OCI-LY7 (cell line): ENCODE results near the gene PHF13. TPM values are rescaled to one million over a fixed set of nuclear protein-coding genes. Genes with fewer than 3 reads are reported as not detected.

ENCODE experiments used
- BruUV-seq: library from RNA; stranded (reverse); fragments of 400-500 nt; replicated peaks from 2 replicates; lab custom pipeline; 2021; lab: Mats Ljungman, UMichigan
- CTCF ChIA-PET: fragments of 300-600 bp; sonication (Branson Sonifier 250); formaldehyde crosslinking; loops from one replicate; lab custom pipeline; 2022; ENCODE audit warnings: antibody characterized with exemption; ENCODE audit not compliant: unreplicated experiment; lab: Charles Lee
- POLR2A ChIA-PET: fragments of 300-600 bp; sonication (Branson Sonifier 250); formaldehyde crosslinking; loops from one replicate; lab custom pipeline; 2022; ENCODE audit warnings: antibody characterized with exemption; lab: Charles Lee
- DNase-seq: peaks from one replicate; pipeline ENCODE4 v3.0.0-alpha.2; 2015; ENCODE audit warnings: low spot score
- H2AFZ ChIP-seq: fragments of 200-600 bp; sonication (generic), shearing (Covaris generic); 2 replicates; pipeline ENCODE4 v1.6.1; 2014; ENCODE audit warnings: mild to moderate bottlenecking, antibody characterized with exemption, low read length, moderate library complexity
- H3K27ac ChIP-seq: fragments of 200-600 bp; sonication (generic); 2 replicates; pipeline ENCODE4 v1.5.1; 2014; ENCODE audit warnings: mixed run types, low read depth, mild to moderate bottlenecking, moderate library complexity, low read length, inconsistent platforms; ENCODE audit not compliant: poor library complexity, severe bottlenecking
- H3K36me3 ChIP-seq: fragments of 200-600 bp; sonication (generic); 2 replicates; pipeline ENCODE4 v1.6.1; 2014; ENCODE audit warnings: mild to moderate bottlenecking, antibody characterized with exemption, low read length, moderate library complexity, mixed read lengths; ENCODE audit not compliant: insufficient read depth
- H3K4me1 ChIP-seq: fragments of 200-600 bp; sonication (generic); 2 replicates; pipeline ENCODE4 v1.5.1; 2014; ENCODE audit warnings: mild to moderate bottlenecking, low read length; ENCODE audit not compliant: insufficient read depth, poor library complexity, severe bottlenecking
- H3K4me2 ChIP-seq: fragments of 200-600 bp; sonication (generic); 2 replicates; pipeline ENCODE4 v1.6.1; 2014; ENCODE audit warnings: mild to moderate bottlenecking, low read length
- H3K4me3 ChIP-seq: fragments of 200-600 bp; sonication (generic); 2 replicates; pipeline ENCODE4 v1.5.1; 2014; ENCODE audit warnings: mild to moderate bottlenecking, low read depth, low read length; ENCODE audit not compliant: poor library complexity, severe bottlenecking
- H3K79me2 ChIP-seq: fragments of 200-600 bp; sonication (generic); 2 replicates; pipeline ENCODE4 v1.6.1; 2016; ENCODE audit warnings: low read depth, mild to moderate bottlenecking, low read length, moderate library complexity, mixed read lengths; ENCODE audit not compliant: insufficient read depth
- H3K9me2 ChIP-seq: fragments of 200-600 bp; sonication (generic); 2 replicates; pipeline ENCODE4 v1.6.1; 2016; ENCODE audit warnings: mild to moderate bottlenecking, low read length, mixed read lengths; ENCODE audit not compliant: insufficient read depth
- H3K9me3 ChIP-seq: fragments of 200-600 bp; sonication (generic); 2 replicates; pipeline ENCODE4 v1.6.1; 2014; ENCODE audit warnings: mild to moderate bottlenecking, mixed run types, low read length, mixed read lengths
- H4K20me1 ChIP-seq: fragments of 200-600 bp; sonication (generic); 2 replicates; pipeline ENCODE4 v1.6.1; 2014; ENCODE audit warnings: mild to moderate bottlenecking, antibody characterized with exemption, low read length, moderate library complexity, mixed read lengths; ENCODE audit not compliant: insufficient read depth
- CTCF ChIP-seq: fragments of 200-600 bp; sonication (generic); conservative IDR thresholded peaks from 2 replicates; pipeline ENCODE4 v1.5.1; 2014; ENCODE audit warnings: mild to moderate bottlenecking, antibody characterized with exemption, low read length, moderate library complexity, mixed read lengths
- EZH2phosphoT487 ChIP-seq: fragments of 200-600 bp; sonication (generic); IDR thresholded peaks from 2 replicates; pipeline ENCODE4 v1.6.1; 2018; ENCODE audit warnings: low read depth, borderline replicate concordance, mild to moderate bottlenecking, mixed run types, antibody characterized with exemption, low read length, moderate library complexity, mixed read lengths
- intact Hi-C: fragments of 100-400 bp; cut with micrococcal nuclease; formaldehyde crosslinking; loops from one replicate; pipeline ENCODE4 v1.10.0; 2022; ENCODE audit not compliant: unreplicated experiment
- total RNA-seq, 2 experiments: library from RNA; depleted of rRNA in 1 of 2; stranded (reverse); fragments of >200 nt in 1 of 2; shearing (Covaris generic) in 1 of 2; gene quantifications; 2 replicates each; pipeline ENCODE4 v1.2.3, GENCODE V29; 2014 to 2022

Gene PHF13
- total RNA-seq, 2 experiments from 2014 or later, result 5.3 to 14.7 TPM

DNA sequence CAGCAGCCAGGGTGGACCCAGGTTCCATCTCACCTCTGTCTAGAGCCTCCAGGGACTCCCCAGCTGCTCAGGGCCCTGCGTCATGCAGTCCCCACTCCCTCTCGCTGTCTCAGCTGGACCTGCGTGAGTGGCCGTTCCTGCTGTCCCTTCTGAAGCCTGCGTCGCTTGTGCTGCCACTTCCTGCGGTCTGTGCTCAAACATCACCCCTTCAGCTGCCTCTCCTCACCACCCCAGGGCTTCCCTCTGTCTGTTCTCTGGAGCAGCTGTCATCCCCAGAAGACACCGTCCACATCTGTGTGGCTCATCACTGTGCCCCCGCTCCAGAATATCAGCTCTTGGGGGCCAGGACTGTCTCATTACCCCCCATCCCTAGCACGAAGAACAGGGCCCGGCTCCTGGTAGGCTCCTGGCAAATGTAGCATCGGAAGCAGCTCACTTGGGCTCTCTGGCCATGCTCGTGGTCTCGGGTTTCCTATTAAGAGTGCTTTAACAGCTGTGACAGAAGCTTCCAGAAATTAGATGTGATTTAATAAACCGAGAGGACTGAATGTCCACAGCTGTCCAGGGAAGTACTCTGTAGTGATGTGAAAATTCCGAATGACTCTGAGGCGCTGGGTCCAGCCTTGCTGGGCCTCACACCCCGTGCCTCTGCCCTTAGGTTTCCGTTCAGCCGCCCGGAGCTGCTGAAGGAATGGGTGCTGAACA is 14.5 kb downstream of the PHF13 start:
- no peaks in the 10 kb centered on the region for H3K9me2 ChIP-seq
- ChIA-PET CTCF (interaction anchor here (0.8 kb wide), 1 partner anchor 9 kb away, joined by 3 read pairs; no protein-coding TSS in a partner anchor), POLR2A (no interaction called here)
- H3K4me1 ChIP-seq, result peaks cover 24% of the 10 kb centered on the region
- H3K9me3 ChIP-seq, result no peaks in the 10 kb centered on the region
- peaks cover 44% of the 10 kb centered on the region for H3K36me3 ChIP-seq
- no peak overlapping the region for H3K4me3 ChIP-seq
- intact Hi-C loops, result loop anchor here (5.0 kb wide), 2 partner anchors 76 to 136 kb away; partner anchors contain the start of genes NOL9 and PLEKHG5
- no peak overlapping the region for H3K27ac ChIP-seq
- no TSS peak for BruUV-seq
- H3K79me2 ChIP-seq, result peaks cover 9% of the 10 kb centered on the region; the same call in 1 of the 2 replicates
- H3K4me2 ChIP-seq, result no peak overlapping the region
- DNase-seq, result no peak
- H2AFZ ChIP-seq, result no peak overlapping the region
- no peak for TF ChIP-seq CTCF
- TF ChIP-seq EZH2phosphoT487, result no peak
- H4K20me1 ChIP-seq, result no peaks in the 10 kb centered on the region

DNA sequence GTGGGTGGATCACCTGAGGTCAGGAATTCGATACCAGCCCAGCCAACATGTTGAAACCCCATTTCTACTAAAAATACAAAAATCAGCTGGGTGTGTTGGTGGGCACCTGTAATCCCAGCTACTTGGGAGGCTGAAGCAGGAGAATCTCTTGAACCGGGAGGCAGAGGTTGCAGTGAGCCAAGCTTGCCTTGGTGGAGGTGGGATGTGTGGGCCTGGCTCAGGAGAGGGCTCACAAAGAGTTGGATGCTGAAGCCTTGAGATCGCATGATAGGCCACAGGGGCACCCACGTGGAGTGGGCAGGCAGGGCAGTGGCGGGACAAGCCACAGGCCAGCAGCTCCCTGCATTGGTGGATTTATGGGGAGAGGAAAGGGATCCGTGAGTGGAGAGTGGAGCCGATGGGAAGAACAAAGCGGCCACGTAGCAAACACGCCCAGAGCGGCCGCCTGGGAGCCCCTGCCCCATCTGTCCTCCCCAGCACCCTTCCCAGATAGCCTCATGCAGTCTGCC is 15.5 kb downstream of the PHF13 start:
- no TSS peak for BruUV-seq
- Histone ChIP-seq H3K27ac (no peak overlapping the region), H4K20me1 (no peaks in the 10 kb centered on the region), H3K9me3 (no peaks in the 10 kb centered on the region), H3K36me3 (peaks cover 44% of the 10 kb centered on the region), H3K9me2 (no peaks in the 10 kb centered on the region), H3K4me2 (no peak overlapping the region), H3K4me3 (no peak overlapping the region), H2AFZ (no peak overlapping the region), H3K79me2 (peaks cover 9% of the 10 kb centered on the region; the same call in 1 of the 2 replicates), H3K4me1 (peaks cover 15% of the 10 kb centered on the region)
- ChIA-PET POLR2A (no interaction called here), CTCF (no interaction called here)
- no peak for TF ChIP-seq EZH2phosphoT487
- TF ChIP-seq CTCF, result no peak
- intact Hi-C loops, result loop anchor here (5.0 kb wide), 2 partner anchors 77 to 137 kb away; partner anchors contain the start of genes NOL9 and PLEKHG5
- no peak for DNase-seq

- no peak overlapping the region for H2AFZ ChIP-seq
- peaks cover 9% of the 10 kb centered on the region; the same call in 1 of the 2 replicates for H3K79me2 ChIP-seq
- intact Hi-C loops, result no loop called here
- TF ChIP-seq EZH2phosphoT487 (no peak), CTCF (no peak)
- H3K36me3 ChIP-seq, result peaks cover 51% of the 10 kb centered on the region
- peaks cover 7% of the 10 kb centered on the region for H3K4me1 ChIP-seq
- no peak for DNase-seq
- H3K9me2 ChIP-seq, result no peaks in the 10 kb centered on the region
- no peak overlapping the region for H3K4me3 ChIP-seq
- no peaks in the 10 kb centered on the region for H3K9me3 ChIP-seq
- CTCF ChIA-PET, result no interaction called here
- H3K4me2 ChIP-seq, result no peak overlapping the region
- H4K20me1 ChIP-seq, result no peaks in the 10 kb centered on the region
- POLR2A ChIA-PET, result no interaction called here
- no TSS peak for BruUV-seq
- H3K27ac ChIP-seq, result no peak overlapping the region
Observed at GRCh38 chr1:6630027-6630426, 16.5 kb downstream of the PHF13 start.
